NCI-H460 (cell line): ENCODE data around the gene PPP2R2B. TPM values are rescaled to one million over a fixed set of nuclear protein-coding genes. Genes with fewer than 3 reads are reported as not detected.

ENCODE experiments used
- small RNA-seq, 2 experiments: library from RNA; depleted of rRNA; stranded (forward); fragments of <200 nt; gene quantifications; one replicate each; pipeline ENCODE3, GENCODE V24; 2014
- total RNA-seq: library from RNA; depleted of rRNA; stranded (reverse); fragments of >200 nt; shearing (Covaris generic); gene quantifications from 2 replicates; pipeline ENCODE4 v1.2.3, GENCODE V29; 2014

PPP2R2B gene
- total RNA-seq, 1 experiment from 2014 or later, result not detected

Small RNAs within 50 kb of the gene (small RNA-seq; reads per million reads assigned to genes)
- gene RN7SL791P, result 0 to 0.23 reads per million in 2 experiments
